Smooth muscle cell (in vitro differentiated cells): ENCODE data around the gene LARGE1. TPM values are rescaled to one million over a fixed set of nuclear protein-coding genes. Genes with fewer than 3 reads are reported as not detected.

Source experiments
- DNase-seq: peaks from one replicate; lab custom pipeline; 2025; ENCODE audit not compliant: unreplicated experiment; lab: John Stamatoyannopoulos, UW
- H2AFZ ChIP-seq: fragments of 200-600 bp; sonication (generic); 2 replicates; pipeline ENCODE4 v1.6.0; 2016; ENCODE audit warnings: antibody characterized with exemption, low read depth, mild to moderate bottlenecking
- H3F3A ChIP-seq: fragments of 200-600 bp; sonication (generic); 2 replicates; pipeline ENCODE4 v1.6.0; 2017; ENCODE audit warnings: antibody characterized with exemption, low read depth
- H3K27ac ChIP-seq: fragments of 200-600 bp; sonication (generic); 2 replicates; pipeline ENCODE4 v1.5.1; 2016; ENCODE audit warnings: low read depth, mild to moderate bottlenecking
- H3K27me3 ChIP-seq: fragments of 200-600 bp; sonication (generic); 2 replicates; pipeline ENCODE4 v1.6.1; 2016; ENCODE audit warnings: low read depth, mild to moderate bottlenecking
- H3K36me3 ChIP-seq: fragments of 200-600 bp; sonication (generic); 2 replicates; pipeline ENCODE4 v1.5.1; 2016; ENCODE audit warnings: low read depth
- H3K4me1 ChIP-seq: fragments of 200-600 bp; sonication (generic); 2 replicates; pipeline ENCODE4 v1.5.1; 2016; ENCODE audit warnings: low read depth
- H3K4me2 ChIP-seq: fragments of 200-600 bp; sonication (generic); 2 replicates; pipeline ENCODE4 v1.6.0; 2016; ENCODE audit warnings: mild to moderate bottlenecking
- H3K4me3 ChIP-seq: fragments of 200-600 bp; sonication (generic); 2 replicates; pipeline ENCODE4 v1.5.1; 2016; ENCODE audit warnings: mild to moderate bottlenecking
- H3K79me2 ChIP-seq: fragments of 200-600 bp; sonication (generic); 2 replicates; pipeline ENCODE4 v1.6.0; 2016; ENCODE audit warnings: low read depth, mild to moderate bottlenecking
- H3K9ac ChIP-seq: fragments of 200-600 bp; sonication (generic); 2 replicates; pipeline ENCODE4 v1.6.0; 2016; ENCODE audit warnings: low read depth
- H3K9me3 ChIP-seq: fragments of 200-600 bp; sonication (generic); replicated peaks from 2 replicates; pipeline ENCODE4 v1.5.1; 2016; ENCODE audit warnings: low read depth
- H4K20me1 ChIP-seq: fragments of 200-600 bp; sonication (generic); 2 replicates; pipeline ENCODE4 v1.6.0; 2016; ENCODE audit warnings: low read depth
- WGBS: methylation state at CpG from one replicate; pipeline ENCODE4 v1.1.7; 2016; ENCODE audit warnings: low lambda C conversion rate; 5-methylcytosine and 5-hydroxymethylcytosine counted together
- polyA plus RNA-seq: library from polyadenylated mRNA; unstranded; fragments of >200 nt; fragmentation: Nextera tagmentation; extraction: Ambion mirVana; gene quantifications from 2 replicates; pipeline ENCODE4 v1.2.1, GENCODE V29; 2016
- total RNA-seq: library from RNA; depleted of rRNA; stranded (reverse); fragments of >200 nt; gene quantifications from 2 replicates; pipeline ENCODE4 v1.2.3, GENCODE V29; 2014
- TF ChIP-seq, protein P1 (sequence below): fragments of 200-600 bp; sonication (generic); IDR thresholded peaks from 2 replicates; pipeline ENCODE4 v1.5.1; 2017; ENCODE audit warnings: borderline replicate concordance, mild to moderate bottlenecking, antibody characterized with exemption; ENCODE audit not compliant: insufficient read depth, poor library complexity, severe bottlenecking

LARGE1 gene
- total and polyA plus RNA-seq, 2 experiments from 2014 or later, result 11.9 to 18.0 TPM

DNA sequence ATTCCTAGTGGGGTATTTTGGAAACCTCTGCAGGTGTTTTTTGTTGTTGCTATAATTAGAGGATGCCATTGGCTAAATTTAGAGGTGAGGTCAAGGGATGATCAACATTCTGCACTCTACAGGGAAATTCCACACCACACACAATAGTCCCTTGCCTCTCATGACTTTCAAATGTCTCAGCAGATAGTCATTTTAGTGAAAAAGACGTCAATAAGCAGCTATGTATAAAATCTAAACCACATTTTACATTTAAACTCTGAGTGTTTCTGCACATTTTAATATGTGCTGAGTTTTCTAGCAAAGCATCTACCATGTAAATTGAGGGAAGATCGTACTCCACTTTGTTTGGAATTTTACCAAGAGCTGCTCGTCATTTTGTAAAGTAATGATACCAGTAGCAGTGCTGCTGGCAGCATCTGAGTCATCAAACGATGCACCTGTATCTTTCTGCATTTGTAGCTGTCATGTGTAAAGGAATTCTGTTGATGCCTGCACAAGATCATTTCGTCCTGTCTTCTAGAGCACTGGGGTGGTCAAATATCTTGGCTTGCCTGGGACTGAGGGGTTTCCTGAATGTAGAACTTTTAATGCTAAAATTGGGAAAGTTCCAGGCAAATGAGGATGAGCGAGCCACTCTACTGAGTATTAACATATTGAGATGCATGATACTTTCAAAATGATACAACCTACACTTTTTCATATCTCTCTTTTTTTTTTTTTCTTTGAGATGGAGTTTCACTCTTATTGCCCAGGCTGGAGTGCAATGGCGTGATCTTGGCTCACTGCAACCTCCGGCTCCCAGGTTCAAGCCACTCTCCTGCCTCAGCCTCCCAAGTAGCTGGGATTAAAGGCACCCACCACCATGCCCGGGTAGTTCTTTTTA is 447.6 kb downstream of the LARGE1 start:
- H3K9me3 ChIP-seq, result no peaks in the 10 kb centered on the region
- DNase-seq, result no peak

DNA sequence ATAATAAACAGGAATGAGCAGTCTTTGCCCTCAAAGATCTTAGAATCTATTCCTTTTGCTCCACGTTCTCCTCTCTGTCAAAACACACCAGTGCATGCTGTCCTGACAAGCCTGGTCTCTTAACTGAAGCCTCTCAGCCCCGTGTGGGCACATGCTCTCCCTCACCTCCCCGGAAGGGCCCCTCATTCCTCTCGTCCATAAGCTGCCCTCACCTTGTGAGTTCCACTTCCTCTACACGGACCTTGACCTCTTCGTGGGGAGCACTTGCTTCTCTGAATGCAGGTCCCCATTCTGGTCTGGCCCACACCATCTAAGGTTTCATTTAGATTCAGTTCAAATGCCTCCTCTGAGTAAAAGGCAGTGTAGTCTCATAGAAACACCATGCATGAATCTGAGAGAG is 449.8 kb downstream of the LARGE1 start:
- TF ChIP-seq, protein P1, sequence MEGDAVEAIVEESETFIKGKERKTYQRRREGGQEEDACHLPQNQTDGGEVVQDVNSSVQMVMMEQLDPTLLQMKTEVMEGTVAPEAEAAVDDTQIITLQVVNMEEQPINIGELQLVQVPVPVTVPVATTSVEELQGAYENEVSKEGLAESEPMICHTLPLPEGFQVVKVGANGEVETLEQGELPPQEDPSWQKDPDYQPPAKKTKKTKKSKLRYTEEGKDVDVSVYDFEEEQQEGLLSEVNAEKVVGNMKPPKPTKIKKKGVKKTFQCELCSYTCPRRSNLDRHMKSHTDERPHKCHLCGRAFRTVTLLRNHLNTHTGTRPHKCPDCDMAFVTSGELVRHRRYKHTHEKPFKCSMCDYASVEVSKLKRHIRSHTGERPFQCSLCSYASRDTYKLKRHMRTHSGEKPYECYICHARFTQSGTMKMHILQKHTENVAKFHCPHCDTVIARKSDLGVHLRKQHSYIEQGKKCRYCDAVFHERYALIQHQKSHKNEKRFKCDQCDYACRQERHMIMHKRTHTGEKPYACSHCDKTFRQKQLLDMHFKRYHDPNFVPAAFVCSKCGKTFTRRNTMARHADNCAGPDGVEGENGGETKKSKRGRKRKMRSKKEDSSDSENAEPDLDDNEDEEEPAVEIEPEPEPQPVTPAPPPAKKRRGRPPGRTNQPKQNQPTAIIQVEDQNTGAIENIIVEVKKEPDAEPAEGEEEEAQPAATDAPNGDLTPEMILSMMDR, result no peak
- H2AFZ ChIP-seq, result no peak overlapping the region
- no peaks in the 10 kb centered on the region for H3K36me3 ChIP-seq
- no peaks in the 10 kb centered on the region for H3K79me2 ChIP-seq
- DNase-seq, result no peak
- 91% methylated on average over 6 of the region's 6 CpGs for WGBS
- no peaks in the 10 kb centered on the region for H3K4me1 ChIP-seq
- no peak overlapping the region for H3K4me2 ChIP-seq
- no peaks in the 10 kb centered on the region for H3K27me3 ChIP-seq
- H3K9me3 ChIP-seq, result no peaks in the 10 kb centered on the region
- H3K9ac ChIP-seq, result no peak overlapping the region
- no peak overlapping the region for H3K4me3 ChIP-seq
- no peaks in the 10 kb centered on the region for H4K20me1 ChIP-seq
- no peaks in the 10 kb centered on the region for H3F3A ChIP-seq
- no peak overlapping the region for H3K27ac ChIP-seq

More for the DNA sequence above, 447.6 kb downstream of the LARGE1 start:
- no peaks in the 10 kb centered on the region for H3K27me3 ChIP-seq
- H2AFZ ChIP-seq, result no peak overlapping the region
- H3F3A ChIP-seq, result no peaks in the 10 kb centered on the region
- no peaks in the 10 kb centered on the region for H4K20me1 ChIP-seq
- no peak overlapping the region for H3K4me2 ChIP-seq
- no peak overlapping the region for H3K9ac ChIP-seq
- no peaks in the 10 kb centered on the region for H3K79me2 ChIP-seq
- peaks cover 5% of the 10 kb centered on the region for H3K4me1 ChIP-seq
- H3K4me3 ChIP-seq, result no peak overlapping the region
- WGBS, result 86% methylated on average over 9 of the region's 9 CpGs
- TF ChIP-seq, protein P1, result no peak
- H3K27ac ChIP-seq, result no peak overlapping the region
- no peaks in the 10 kb centered on the region for H3K36me3 ChIP-seq

DNA sequence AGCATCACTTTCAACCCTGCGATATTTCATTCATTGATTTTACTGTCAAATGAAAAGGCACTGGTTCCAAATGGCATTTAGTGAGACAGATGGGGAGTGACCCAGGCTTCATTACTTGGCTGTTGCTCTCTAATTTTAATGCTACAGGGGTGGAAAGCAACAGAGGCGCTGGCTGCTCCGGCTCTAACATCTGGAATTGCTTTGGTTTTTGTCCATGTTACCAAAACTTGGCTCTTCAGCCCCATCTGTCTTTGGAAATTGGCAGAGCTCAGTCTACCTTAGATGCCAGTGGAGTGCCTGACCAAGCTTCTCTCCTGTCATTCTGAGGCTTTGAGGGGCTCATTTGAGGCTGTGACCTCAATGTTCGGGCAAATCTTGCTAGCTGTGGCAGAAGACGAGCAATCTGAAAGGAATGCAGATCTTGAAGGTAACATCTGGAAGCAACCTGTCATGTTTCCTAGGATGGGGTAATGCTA is 452.6 kb downstream of the LARGE1 start:
- no peak for DNase-seq
- TF ChIP-seq, protein P1, result no peak
- no peak overlapping the region for H3K4me3 ChIP-seq

More for the DNA sequence above, 452.6 kb downstream of the LARGE1 start:
- Histone ChIP-seq H3K27ac (no peak overlapping the region), H3K79me2 (no peaks in the 10 kb centered on the region), H3K36me3 (no peaks in the 10 kb centered on the region), H3K27me3 (no peaks in the 10 kb centered on the region), H3K4me1 (no peaks in the 10 kb centered on the region), H4K20me1 (no peaks in the 10 kb centered on the region), H3F3A (no peaks in the 10 kb centered on the region), H3K9ac (no peak overlapping the region), H3K4me2 (no peak overlapping the region), H3K9me3 (no peaks in the 10 kb centered on the region), H2AFZ (no peak overlapping the region)
- WGBS, result 94% methylated on average over 5 of the region's 5 CpGs
